Osteocyte (in vitro differentiated cells): ENCODE data around the gene ATG5. TPM values are rescaled to one million over a fixed set of nuclear protein-coding genes. Genes with fewer than 3 reads are reported as not detected.

Experiments
- DNase-seq: peaks from one replicate; pipeline ENCODE4 v3.0.0; 2021; ENCODE audit warnings: mixed read lengths; ENCODE audit not compliant: unreplicated experiment; ENCODE audit errors: extremely low spot score
- H3K27ac Mint-ChIP-seq: one replicate; pipeline ENCODE4 v1.8.0; 2021; ENCODE audit warnings: mild to moderate bottlenecking, mixed read lengths; ENCODE audit not compliant: unreplicated experiment
- H3K27me3 Mint-ChIP-seq: one replicate; pipeline ENCODE4 v1.8.0; 2021; ENCODE audit warnings: mixed read lengths; ENCODE audit not compliant: unreplicated experiment
- H3K36me3 Mint-ChIP-seq: one replicate; pipeline ENCODE4 v1.8.0; 2021; ENCODE audit warnings: mixed read lengths; ENCODE audit not compliant: unreplicated experiment
- H3K4me1 Mint-ChIP-seq: one replicate; pipeline ENCODE4 v1.8.0; 2021; ENCODE audit warnings: mixed read lengths; ENCODE audit not compliant: unreplicated experiment
- H3K4me3 Mint-ChIP-seq: one replicate; pipeline ENCODE4 v1.8.0; 2021; ENCODE audit warnings: mild to moderate bottlenecking, moderate library complexity, mixed read lengths; ENCODE audit not compliant: unreplicated experiment
- H3K9me3 Mint-ChIP-seq: one replicate; pipeline ENCODE4 v1.8.0; 2021; ENCODE audit warnings: mixed read lengths; ENCODE audit not compliant: unreplicated experiment
- total RNA-seq: library from RNA; stranded (reverse); gene quantifications from 2 replicates; pipeline ENCODE4 v1.2.1, GENCODE V29; 2021
- TF ChIP-seq, protein P1 (sequence below): fragments of 200-600 bp; sonication (generic); IDR thresholded peaks from 2 replicates; pipeline ENCODE4 v1.5.0; 2021; ENCODE audit warnings: antibody characterized with exemption, mild to moderate bottlenecking, moderate library complexity

ATG5 gene
- total RNA-seq, 1 donor from 2014 or later = 26.0 TPM

DNA sequence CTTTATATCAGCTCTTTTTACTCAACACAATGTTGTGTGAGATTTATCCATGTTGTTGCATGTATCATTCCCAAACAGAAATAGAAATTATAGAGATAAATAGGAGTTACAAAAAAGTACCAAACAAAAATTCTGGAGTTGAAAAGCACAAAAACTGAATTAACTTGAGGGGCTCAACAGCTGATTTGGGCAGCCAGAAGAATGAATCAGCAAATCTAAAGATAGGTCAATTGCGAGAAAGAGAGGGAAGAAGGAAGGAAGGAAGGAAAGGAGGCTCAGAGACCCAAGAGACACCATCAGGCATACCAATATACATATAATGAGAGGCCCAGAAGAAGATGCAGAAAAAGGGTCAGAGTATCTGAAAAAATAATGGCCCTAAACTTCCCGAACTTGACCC, 98.9 kb downstream of the ATG5 start:
- no peak for DNase-seq
- TF ChIP-seq, protein P1, sequence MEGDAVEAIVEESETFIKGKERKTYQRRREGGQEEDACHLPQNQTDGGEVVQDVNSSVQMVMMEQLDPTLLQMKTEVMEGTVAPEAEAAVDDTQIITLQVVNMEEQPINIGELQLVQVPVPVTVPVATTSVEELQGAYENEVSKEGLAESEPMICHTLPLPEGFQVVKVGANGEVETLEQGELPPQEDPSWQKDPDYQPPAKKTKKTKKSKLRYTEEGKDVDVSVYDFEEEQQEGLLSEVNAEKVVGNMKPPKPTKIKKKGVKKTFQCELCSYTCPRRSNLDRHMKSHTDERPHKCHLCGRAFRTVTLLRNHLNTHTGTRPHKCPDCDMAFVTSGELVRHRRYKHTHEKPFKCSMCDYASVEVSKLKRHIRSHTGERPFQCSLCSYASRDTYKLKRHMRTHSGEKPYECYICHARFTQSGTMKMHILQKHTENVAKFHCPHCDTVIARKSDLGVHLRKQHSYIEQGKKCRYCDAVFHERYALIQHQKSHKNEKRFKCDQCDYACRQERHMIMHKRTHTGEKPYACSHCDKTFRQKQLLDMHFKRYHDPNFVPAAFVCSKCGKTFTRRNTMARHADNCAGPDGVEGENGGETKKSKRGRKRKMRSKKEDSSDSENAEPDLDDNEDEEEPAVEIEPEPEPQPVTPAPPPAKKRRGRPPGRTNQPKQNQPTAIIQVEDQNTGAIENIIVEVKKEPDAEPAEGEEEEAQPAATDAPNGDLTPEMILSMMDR = no peak
- no peaks in the 10 kb centered on the region for H3K4me1 Mint-ChIP-seq
- H3K9me3 Mint-ChIP-seq = peaks cover 12% of the 10 kb centered on the region
- no peaks in the 10 kb centered on the region for H3K27me3 Mint-ChIP-seq
- H3K27ac Mint-ChIP-seq = no peak overlapping the region
- H3K4me3 Mint-ChIP-seq = no peak overlapping the region
- peaks cover 22% of the 10 kb centered on the region for H3K36me3 Mint-ChIP-seq

DNA sequence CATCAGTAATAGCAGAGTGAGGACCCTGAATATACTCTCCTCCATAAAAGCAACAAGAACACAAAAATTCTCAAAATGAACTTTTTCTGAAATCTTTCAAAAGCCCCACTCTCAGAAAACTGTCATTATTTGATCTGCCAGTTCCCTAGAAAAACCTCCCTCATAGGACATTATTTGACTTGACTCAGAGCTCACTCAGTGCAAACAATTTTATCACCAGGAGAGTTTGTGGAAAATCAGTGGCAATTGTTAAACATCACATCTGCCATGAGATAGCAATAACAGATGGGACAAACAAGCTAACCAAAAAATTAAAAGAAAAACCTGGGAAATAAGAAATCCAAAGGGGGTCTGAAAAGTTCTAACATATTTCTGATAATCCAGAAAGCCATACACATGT, 100.0 kb downstream of the ATG5 start:
- H3K4me3 Mint-ChIP-seq = no peak overlapping the region
- TF ChIP-seq, protein P1 = no peak
- H3K9me3 Mint-ChIP-seq = peaks cover 12% of the 10 kb centered on the region
- peaks cover 22% of the 10 kb centered on the region for H3K36me3 Mint-ChIP-seq
- H3K4me1 Mint-ChIP-seq = no peaks in the 10 kb centered on the region
- no peak for DNase-seq
- no peak overlapping the region for H3K27ac Mint-ChIP-seq
- H3K27me3 Mint-ChIP-seq = no peaks in the 10 kb centered on the region

DNA sequence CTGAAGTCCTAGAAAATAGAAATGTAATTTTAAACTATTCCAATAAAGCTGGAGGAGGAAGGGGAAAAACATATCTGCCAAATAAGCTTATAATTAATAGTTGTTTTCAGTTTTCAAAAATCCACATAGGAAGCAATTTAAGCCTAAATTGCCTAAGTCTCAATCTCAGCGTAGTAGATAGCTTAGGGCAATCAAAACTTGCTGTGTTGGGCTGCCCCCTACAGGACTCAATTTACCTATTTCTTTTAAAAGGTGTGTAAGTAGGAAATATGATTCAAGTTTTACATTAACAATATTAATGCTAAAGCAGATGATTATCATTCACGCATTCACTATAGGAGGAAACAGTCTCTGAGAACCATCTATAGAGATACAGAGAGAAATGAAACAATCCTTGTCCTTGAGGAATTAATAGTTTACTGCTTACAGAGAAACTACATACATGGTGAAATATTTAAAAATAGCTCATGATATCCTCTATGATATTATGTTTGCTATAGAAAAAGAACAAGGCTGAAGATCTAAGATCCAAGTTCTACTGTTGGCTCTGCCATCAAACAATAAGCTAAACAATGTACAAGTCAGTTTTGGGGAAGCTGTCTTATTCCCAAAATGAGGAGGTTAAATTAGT, 102.1 kb downstream of the ATG5 start:
- no peaks in the 10 kb centered on the region for H3K27me3 Mint-ChIP-seq
- H3K36me3 Mint-ChIP-seq = peaks cover 22% of the 10 kb centered on the region
- no peaks in the 10 kb centered on the region for H3K4me1 Mint-ChIP-seq
- H3K9me3 Mint-ChIP-seq = peaks cover 12% of the 10 kb centered on the region
- TF ChIP-seq, protein P1 = peak; percentile 71
- no peak overlapping the region for H3K27ac Mint-ChIP-seq
- DNase-seq = no peak
- no peak overlapping the region for H3K4me3 Mint-ChIP-seq

DNA sequence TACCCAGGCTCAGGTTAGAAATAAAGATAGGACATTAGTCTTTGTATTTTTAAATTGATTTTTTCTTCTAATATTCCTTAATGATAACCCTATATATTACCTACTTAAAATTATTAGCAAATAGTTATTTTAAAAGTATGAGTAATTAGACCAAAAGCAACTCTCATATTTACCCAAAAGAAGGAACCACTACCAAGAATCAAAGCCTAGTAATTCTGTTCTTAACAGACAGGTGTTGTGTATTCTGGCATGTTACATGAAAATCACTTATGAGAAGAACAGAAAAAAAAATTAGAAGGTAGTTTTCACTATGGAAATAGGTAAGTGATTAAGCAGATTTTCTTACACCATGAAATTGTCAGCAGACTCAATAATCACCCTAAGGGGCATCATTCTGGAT, 105.1 kb downstream of the ATG5 start:
- H3K9me3 Mint-ChIP-seq = no peaks in the 10 kb centered on the region
- no peaks in the 10 kb centered on the region for H3K4me1 Mint-ChIP-seq
- H3K27me3 Mint-ChIP-seq = no peaks in the 10 kb centered on the region
- H3K27ac Mint-ChIP-seq = no peak overlapping the region
- TF ChIP-seq, protein P1 = no peak
- DNase-seq = no peak
- H3K36me3 Mint-ChIP-seq = peaks cover 4% of the 10 kb centered on the region
- H3K4me3 Mint-ChIP-seq = no peak overlapping the region

DNA sequence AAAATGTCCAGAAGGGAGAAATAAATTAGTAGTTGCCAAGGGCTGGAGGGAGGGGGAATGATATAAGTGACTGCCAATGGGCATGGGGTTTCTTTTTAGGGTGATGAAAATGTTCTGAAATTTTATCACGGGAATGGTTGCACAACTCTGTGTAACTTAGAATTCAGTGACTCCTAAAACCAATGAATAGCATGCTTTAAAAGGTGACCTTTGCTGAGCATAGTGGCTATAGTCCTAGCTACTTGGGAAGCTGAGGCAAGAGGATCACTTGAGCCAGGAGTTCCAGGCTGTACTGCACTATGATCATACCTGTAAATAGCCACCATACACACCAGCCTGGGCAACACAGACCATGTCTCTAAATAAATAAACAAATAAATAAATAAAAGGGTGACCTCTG, 109.0 kb downstream of the ATG5 start:
- Mint-ChIP-seq H3K27me3 (no peaks in the 10 kb centered on the region), H3K4me1 (no peaks in the 10 kb centered on the region), H3K36me3 (no peaks in the 10 kb centered on the region), H3K9me3 (no peaks in the 10 kb centered on the region), H3K27ac (no peak overlapping the region), H3K4me3 (no peak overlapping the region)
- TF ChIP-seq, protein P1 = no peak
- no peak for DNase-seq
